NB4 (cell line): Measurements from ENCODE around the gene IFNB1.

Experiments used
- POLR2A ChIP-seq: IDR thresholded peaks from 2 replicates; pipeline ENCODE4 v1.6.1; 2011; ENCODE audit warnings: mild to moderate bottlenecking; ENCODE audit not compliant: insufficient read length; ENCODE audit errors: extremely low read depth
- TF ChIP-seq, protein P1 (sequence below): IDR thresholded peaks from one replicate; pipeline ENCODE4 v1.5.1; 2012; ENCODE audit warnings: low read depth, low read length

DNA sequence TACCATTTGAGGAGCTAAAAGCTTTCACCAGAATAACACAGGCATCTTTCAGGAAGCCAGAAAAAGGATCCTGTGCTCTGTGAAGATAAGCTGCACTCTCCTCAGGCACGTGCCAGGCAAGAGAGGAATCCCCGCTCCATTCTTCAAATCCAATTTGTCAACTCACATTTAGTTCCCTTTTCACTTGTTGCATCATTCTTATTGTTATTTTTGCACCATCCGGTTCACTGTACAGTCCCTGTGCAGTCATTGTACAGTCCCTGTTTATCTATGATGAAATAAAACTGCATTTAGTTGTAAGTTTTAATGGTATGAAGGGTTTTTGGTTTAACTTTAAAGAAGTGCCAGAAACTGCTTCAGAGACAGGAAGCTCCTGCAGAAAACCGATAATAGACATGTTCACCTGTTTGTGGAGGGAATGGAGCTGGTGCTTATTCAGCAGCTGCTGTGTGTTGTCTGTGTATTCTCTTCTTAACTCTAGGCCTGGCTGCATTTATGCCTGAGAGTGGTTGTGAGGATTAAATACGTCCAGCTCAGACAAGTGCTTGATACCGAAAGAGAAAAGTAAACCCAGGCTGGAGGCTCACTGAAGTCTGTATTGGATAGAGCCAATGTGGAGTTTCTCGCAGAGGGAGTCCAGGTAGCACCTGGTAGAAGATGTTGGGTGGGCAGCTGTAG lies 41.5 kb upstream of the IFNB1 start:
- TF ChIP-seq, protein P1, sequence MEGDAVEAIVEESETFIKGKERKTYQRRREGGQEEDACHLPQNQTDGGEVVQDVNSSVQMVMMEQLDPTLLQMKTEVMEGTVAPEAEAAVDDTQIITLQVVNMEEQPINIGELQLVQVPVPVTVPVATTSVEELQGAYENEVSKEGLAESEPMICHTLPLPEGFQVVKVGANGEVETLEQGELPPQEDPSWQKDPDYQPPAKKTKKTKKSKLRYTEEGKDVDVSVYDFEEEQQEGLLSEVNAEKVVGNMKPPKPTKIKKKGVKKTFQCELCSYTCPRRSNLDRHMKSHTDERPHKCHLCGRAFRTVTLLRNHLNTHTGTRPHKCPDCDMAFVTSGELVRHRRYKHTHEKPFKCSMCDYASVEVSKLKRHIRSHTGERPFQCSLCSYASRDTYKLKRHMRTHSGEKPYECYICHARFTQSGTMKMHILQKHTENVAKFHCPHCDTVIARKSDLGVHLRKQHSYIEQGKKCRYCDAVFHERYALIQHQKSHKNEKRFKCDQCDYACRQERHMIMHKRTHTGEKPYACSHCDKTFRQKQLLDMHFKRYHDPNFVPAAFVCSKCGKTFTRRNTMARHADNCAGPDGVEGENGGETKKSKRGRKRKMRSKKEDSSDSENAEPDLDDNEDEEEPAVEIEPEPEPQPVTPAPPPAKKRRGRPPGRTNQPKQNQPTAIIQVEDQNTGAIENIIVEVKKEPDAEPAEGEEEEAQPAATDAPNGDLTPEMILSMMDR = no peak
- no peak for TF ChIP-seq POLR2A
